OCI-LY1 (cell line): ENCODE data around the gene ESRRA.

Experiments
- H2AFZ ChIP-seq: fragments of 200-600 bp; sonication (generic), shearing (Covaris generic); 2 replicates; pipeline ENCODE4 v1.6.0; 2014; ENCODE audit warnings: antibody characterized with exemption, mild to moderate bottlenecking, low read length
- H3F3A ChIP-seq: fragments of 200-600 bp; sonication (generic), shearing (Covaris generic); 2 replicates; pipeline ENCODE4 v1.6.0; 2014; ENCODE audit warnings: mild to moderate bottlenecking, antibody characterized with exemption, low read length, moderate library complexity; ENCODE audit not compliant: insufficient read depth
- H3K27ac ChIP-seq: fragments of 200-600 bp; sonication (generic); 2 replicates; pipeline ENCODE4 v1.5.1; 2014; ENCODE audit warnings: low read length, mixed run types, mild to moderate bottlenecking, low read depth; ENCODE audit not compliant: poor library complexity, severe bottlenecking
- H3K27me3 ChIP-seq: fragments of 200-600 bp; sonication (generic); 2 replicates; pipeline ENCODE4 v1.6.0; 2014; ENCODE audit warnings: antibody characterized with exemption, mild to moderate bottlenecking, low read length, moderate library complexity; ENCODE audit not compliant: insufficient read depth
- H3K36me3 ChIP-seq: fragments of 200-600 bp; sonication (generic); 2 replicates; pipeline ENCODE4 v1.6.1; 2014; ENCODE audit warnings: mild to moderate bottlenecking, antibody characterized with exemption, low read length, moderate library complexity, mixed read lengths; ENCODE audit not compliant: insufficient read depth
- H3K4me1 ChIP-seq: fragments of 200-600 bp; sonication (generic); 2 replicates; pipeline ENCODE4 v1.5.1; 2014; ENCODE audit warnings: mild to moderate bottlenecking, low read length, moderate library complexity; ENCODE audit not compliant: insufficient read depth, severe bottlenecking
- H3K4me2 ChIP-seq: fragments of 200-600 bp; sonication (generic), shearing (Covaris generic); 2 replicates; pipeline ENCODE4 v1.6.1; 2014; ENCODE audit warnings: low read length
- H3K4me3 ChIP-seq: fragments of 200-600 bp; sonication (generic); 2 replicates; pipeline ENCODE4 v1.5.1; 2014; ENCODE audit warnings: low read length, low read depth, mild to moderate bottlenecking, mixed read lengths; ENCODE audit not compliant: poor library complexity, severe bottlenecking
- H3K79me2 ChIP-seq: fragments of 200-600 bp; shearing (Covaris generic); 2 replicates; pipeline ENCODE4 v1.6.1; 2016; ENCODE audit warnings: mixed run types, low read length, mixed read lengths; ENCODE audit not compliant: insufficient read depth
- H3K9ac ChIP-seq: fragments of 200-600 bp; sonication (generic), shearing (Covaris generic); 2 replicates; pipeline ENCODE4 v1.6.1; 2014; ENCODE audit warnings: mild to moderate bottlenecking, low read length, mixed read lengths
- H3K9me2 ChIP-seq: fragments of 200-600 bp; sonication (generic), shearing (Covaris generic); 2 replicates; pipeline ENCODE4 v1.6.1; 2014; ENCODE audit warnings: low read depth, mild to moderate bottlenecking, low read length, mixed read lengths
- H3K9me3 ChIP-seq: fragments of 200-600 bp; shearing (Covaris generic); 2 replicates; pipeline ENCODE4 v1.6.1; 2014; ENCODE audit warnings: low read length, mixed read lengths
- H4K20me1 ChIP-seq: fragments of 200-600 bp; sonication (generic), shearing (Covaris generic); 2 replicates; pipeline ENCODE4 v1.6.0; 2016; ENCODE audit warnings: mild to moderate bottlenecking, low read length; ENCODE audit not compliant: insufficient read depth
- EZH2 ChIP-seq: fragments of 200-600 bp; sonication (generic), shearing (Covaris generic); IDR thresholded peaks from 2 replicates; pipeline ENCODE4 v1.8.0; 2017; ENCODE audit warnings: borderline replicate concordance, mixed run types, mild to moderate bottlenecking, antibody characterized with exemption, low read length, moderate library complexity, mixed read lengths
- TF ChIP-seq, protein P1 (sequence below): fragments of 200-600 bp; sonication (generic), shearing (Covaris generic); IDR thresholded peaks from 2 replicates; pipeline ENCODE4 v1.5.1; 2017; ENCODE audit warnings: mild to moderate bottlenecking, antibody characterized with exemption, low read length, moderate library complexity, mixed read lengths

The ESRRA gene

GRCh38 chr11:64266339-64266738 lies 39.0 kb upstream of the ESRRA start:
- no peak overlapping the region for H3K4me2 ChIP-seq
- TF ChIP-seq, protein P1, sequence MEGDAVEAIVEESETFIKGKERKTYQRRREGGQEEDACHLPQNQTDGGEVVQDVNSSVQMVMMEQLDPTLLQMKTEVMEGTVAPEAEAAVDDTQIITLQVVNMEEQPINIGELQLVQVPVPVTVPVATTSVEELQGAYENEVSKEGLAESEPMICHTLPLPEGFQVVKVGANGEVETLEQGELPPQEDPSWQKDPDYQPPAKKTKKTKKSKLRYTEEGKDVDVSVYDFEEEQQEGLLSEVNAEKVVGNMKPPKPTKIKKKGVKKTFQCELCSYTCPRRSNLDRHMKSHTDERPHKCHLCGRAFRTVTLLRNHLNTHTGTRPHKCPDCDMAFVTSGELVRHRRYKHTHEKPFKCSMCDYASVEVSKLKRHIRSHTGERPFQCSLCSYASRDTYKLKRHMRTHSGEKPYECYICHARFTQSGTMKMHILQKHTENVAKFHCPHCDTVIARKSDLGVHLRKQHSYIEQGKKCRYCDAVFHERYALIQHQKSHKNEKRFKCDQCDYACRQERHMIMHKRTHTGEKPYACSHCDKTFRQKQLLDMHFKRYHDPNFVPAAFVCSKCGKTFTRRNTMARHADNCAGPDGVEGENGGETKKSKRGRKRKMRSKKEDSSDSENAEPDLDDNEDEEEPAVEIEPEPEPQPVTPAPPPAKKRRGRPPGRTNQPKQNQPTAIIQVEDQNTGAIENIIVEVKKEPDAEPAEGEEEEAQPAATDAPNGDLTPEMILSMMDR = no peak
- TF ChIP-seq EZH2 = no peak
- no peaks in the 10 kb centered on the region for H3K9me2 ChIP-seq
- H2AFZ ChIP-seq = no peak overlapping the region
- H3K79me2 ChIP-seq = no peaks in the 10 kb centered on the region
- H3K9me3 ChIP-seq = no peaks in the 10 kb centered on the region
- peaks cover 16% of the 10 kb centered on the region for H3K4me1 ChIP-seq
- no peak overlapping the region for H3K4me3 ChIP-seq
- H3K36me3 ChIP-seq = peaks cover 14% of the 10 kb centered on the region
- H4K20me1 ChIP-seq = no peaks in the 10 kb centered on the region
- H3K9ac ChIP-seq = no peak overlapping the region
- H3F3A ChIP-seq = no peaks in the 10 kb centered on the region
- H3K27me3 ChIP-seq = no peaks in the 10 kb centered on the region
- H3K27ac ChIP-seq = no peak overlapping the region

DNA sequence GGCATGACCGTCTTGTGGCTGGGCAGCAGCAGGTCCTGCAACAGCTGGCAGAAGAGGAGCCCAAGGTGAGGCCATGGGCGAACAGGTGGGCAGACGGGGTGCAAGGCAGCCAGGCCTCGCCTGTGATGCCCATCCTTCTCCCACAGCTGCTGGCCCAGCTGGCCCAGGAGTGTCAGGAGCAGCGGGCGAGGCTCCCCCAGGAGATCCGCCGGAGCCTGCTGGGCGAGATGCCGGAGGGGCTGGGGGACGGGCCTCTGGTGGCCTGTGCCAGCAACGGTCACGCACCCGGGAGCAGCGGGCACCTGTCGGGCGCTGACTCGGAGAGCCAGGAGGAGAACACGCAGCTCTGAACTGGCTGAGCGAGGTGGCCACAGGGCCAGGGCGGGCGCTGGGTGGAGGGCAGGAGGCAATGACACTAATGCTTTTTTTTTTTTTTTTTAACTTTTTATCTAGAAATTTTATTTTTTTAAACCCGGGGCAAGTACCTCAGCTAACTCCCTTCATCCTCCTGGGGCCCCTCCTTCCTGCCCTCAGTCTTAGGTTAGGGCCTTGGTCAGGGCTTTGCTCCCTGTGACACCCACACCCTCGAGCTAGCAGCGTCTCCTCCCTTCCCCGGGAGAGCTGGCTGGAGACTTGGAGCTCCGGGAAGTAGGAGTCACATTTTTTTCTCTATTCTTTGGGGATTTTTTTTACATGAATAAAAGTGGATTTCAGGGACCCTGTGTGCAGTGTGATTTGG lies 37.9 kb upstream of the ESRRA start:
- no peaks in the 10 kb centered on the region for H3K9me3 ChIP-seq
- peak overlapping the region; percentile 91 for H3K27ac ChIP-seq
- peak overlapping the region; percentile 93; the same call in 1 of the 2 replicates for H3K4me2 ChIP-seq
- H3K9ac ChIP-seq = peak overlapping the region; percentile 91; the same call in 1 of the 2 replicates
- TF ChIP-seq, protein P1 = no peak
- TF ChIP-seq EZH2 = no peak
- H3F3A ChIP-seq = no peaks in the 10 kb centered on the region
- no peaks in the 10 kb centered on the region for H3K27me3 ChIP-seq
- H3K9me2 ChIP-seq = no peaks in the 10 kb centered on the region
- no peaks in the 10 kb centered on the region for H3K79me2 ChIP-seq
- H3K4me1 ChIP-seq = peaks cover 27% of the 10 kb centered on the region
- H2AFZ ChIP-seq = no peak overlapping the region
- no peak overlapping the region for H3K4me3 ChIP-seq
- H4K20me1 ChIP-seq = no peaks in the 10 kb centered on the region
- peaks cover 8% of the 10 kb centered on the region for H3K36me3 ChIP-seq

- Histone ChIP-seq H3K36me3 (no peaks in the 10 kb centered on the region), H3K9me3 (no peaks in the 10 kb centered on the region), H4K20me1 (no peaks in the 10 kb centered on the region), H3F3A (no peaks in the 10 kb centered on the region), H3K4me2 (peak overlapping the region; percentile 93), H3K9ac (peak overlapping the region; percentile 91), H3K4me1 (peaks cover 27% of the 10 kb centered on the region), H3K9me2 (no peaks in the 10 kb centered on the region), H3K27ac (peak overlapping the region; percentile 91), H3K27me3 (no peaks in the 10 kb centered on the region), H3K4me3 (peak overlapping the region; percentile 74), H2AFZ (no peak overlapping the region), H3K79me2 (no peaks in the 10 kb centered on the region)
- TF ChIP-seq, protein P1 = no peak
- no peak for TF ChIP-seq EZH2
Measured at GRCh38 chr11:64268025-64268892, 37.1 kb upstream of the ESRRA start.
